Peyer's patch (tissue), 4 donors: ENCODE measurements around the gene ACRBP.
A peak's percentile ranks its signal among the peaks of the same experiment; 100 is the strongest.

ENCODE experiments used
- CTCF ChIP-seq, 6 experiments: fragments of 450-650 bp in 4 of 6; fragments of 200-600 bp in 2 of 6; sonication (generic) in 1 of 6; IDR thresholded peaks; one replicate each; pipeline ENCODE4 v1.5.1; 2017 to 2019; ENCODE audit warnings: antibody characterized with exemption in 6 of 6, mild to moderate bottlenecking in 3 of 6, moderate library complexity in 1 of 6
- POLR2A ChIP-seq, 2 donors: fragments of 450-650 bp; IDR thresholded peaks; one replicate each; pipeline ENCODE4 v1.5.1; 2017; ENCODE audit warnings: antibody characterized with exemption in 2 of 2, mild to moderate bottlenecking in 2 of 2, moderate library complexity in 2 of 2

DNA sequence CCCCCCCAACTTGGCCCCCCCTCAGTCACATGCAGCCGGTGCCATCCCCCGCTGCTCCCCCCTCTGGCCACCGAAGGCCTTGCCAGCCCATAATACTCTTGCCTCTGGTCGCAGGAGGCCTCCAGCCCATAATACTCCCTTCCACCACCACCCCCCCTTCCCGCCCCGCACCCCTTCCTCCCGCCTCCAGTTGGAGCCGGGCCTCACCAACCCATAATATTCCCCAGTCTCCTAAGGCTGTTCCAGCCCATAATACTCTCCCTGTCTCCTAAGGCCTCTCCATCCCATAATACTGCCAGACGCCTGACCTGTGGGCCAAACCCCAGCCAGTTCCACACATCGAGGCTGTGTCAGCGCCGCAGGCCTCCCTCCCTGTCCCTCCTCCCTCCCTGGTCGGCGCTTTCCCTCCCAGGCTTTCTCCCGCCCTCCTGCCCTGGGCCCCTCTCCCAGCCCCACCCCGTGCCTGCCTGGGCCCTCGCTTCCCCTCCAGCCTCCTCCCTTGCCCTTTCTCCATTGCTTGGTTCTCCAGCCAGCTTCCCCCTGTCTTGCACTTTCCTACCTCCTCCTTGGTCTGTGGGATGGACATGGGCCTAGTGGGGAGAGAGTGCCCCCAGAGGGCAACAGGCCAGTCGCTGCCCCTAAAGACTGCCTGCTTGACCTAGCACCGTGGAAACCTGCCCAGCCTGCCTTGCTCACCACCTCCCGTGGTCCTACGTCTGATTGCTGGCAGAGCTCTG is 33.3 kb downstream of the ACRBP start:
- TF ChIP-seq POLR2A (IDR thresholded peaks at IDR 0.05) (peak; percentile 14 to 42), CTCF (IDR thresholded peaks at IDR 0.05) (peak in 1 of 6 experiments; percentile 7)
